H1 (cell line): Measurements from ENCODE around the gene ARHGAP22. TPM values are rescaled to one million over a fixed set of nuclear protein-coding genes. Genes with fewer than 3 reads are reported as not detected.

Source experiments
- CTCF ChIA-PET: fragments of 300-600 bp; sonication (Branson Sonifier 250); formaldehyde crosslinking; loops from one replicate; lab custom pipeline; 2021; ENCODE audit not compliant: partially characterized antibody; lab: Charles Lee
- POLR2A ChIA-PET: fragments of 300-600 bp; sonication (Branson Sonifier 250); formaldehyde crosslinking; loops from one replicate; lab custom pipeline; 2021; ENCODE audit warnings: inconsistent platforms; ENCODE audit not compliant: partially characterized antibody; lab: Charles Lee
- DNase-seq, 2 experiments: peaks; one replicate each; pipeline versions ENCODE4 v3.0.0 to v3.0.0-alpha.2; 2010 to 2022; ENCODE audit warnings: low spot score in 2 of 2, low read depth in 1 of 2, mixed read lengths in 1 of 2
- FAIRE-seq: peaks from 2 replicates; lab custom pipeline; 2011; peaks lifted over from hg19 to GRCh38; lab: Jason Lieb, UNC
- H2AFZ ChIP-seq: 2 replicates; pipeline ENCODE4 v1.8.1; 2012; ENCODE audit warnings: low read length, inconsistent platforms
- H2AK5ac ChIP-seq: 2 replicates; pipeline ENCODE4 v1.6.1; 2013; ENCODE audit warnings: low read depth, low read length
- H2BK120ac ChIP-seq: replicated peaks from 2 replicates; pipeline ENCODE3; 2013; ENCODE audit warnings: low read depth, low read length, inconsistent platforms
- H2BK12ac ChIP-seq: 2 replicates; pipeline ENCODE4 v1.6.1; 2013; ENCODE audit warnings: low read depth, low read length
- H2BK15ac ChIP-seq: 2 replicates; pipeline ENCODE4 v1.6.1; 2013; ENCODE audit warnings: low read length
- H2BK20ac ChIP-seq: 2 replicates; pipeline ENCODE4 v1.6.1; 2013; ENCODE audit warnings: low read length
- H2BK5ac ChIP-seq: 2 replicates; pipeline ENCODE4 v1.6.1; 2013; ENCODE audit warnings: low read depth, low read length
- H3K14ac ChIP-seq: 2 replicates; pipeline ENCODE4 v1.6.1; 2013; ENCODE audit warnings: inconsistent platforms; ENCODE audit not compliant: insufficient read length
- H3K18ac ChIP-seq: 2 replicates; pipeline ENCODE4 v1.6.1; 2013; ENCODE audit warnings: low read length; ENCODE audit errors: extremely low read depth
- H3K23ac ChIP-seq: 2 replicates; pipeline ENCODE4 v1.6.1; 2013; ENCODE audit warnings: inconsistent platforms; ENCODE audit not compliant: insufficient read length
- H3K23me2 ChIP-seq: 2 replicates; pipeline ENCODE4 v1.6.1; 2013; ENCODE audit warnings: low read depth, low read length
- H3K27ac ChIP-seq: 2 replicates; pipeline ENCODE4 v1.6.1; 2011; ENCODE audit warnings: low read depth, low read length, inconsistent platforms
- H3K27me3 ChIP-seq, 4 experiments: replicated peaks in 1 of 4; 1 replicate in 1 of 4; 2 replicates in 3 of 4; pipeline versions ENCODE4 v1.6.1 to v1.8.1; 2011 to 2013; ENCODE audit warnings: low read length in 3 of 4, mild to moderate bottlenecking in 3 of 4, inconsistent platforms in 2 of 4, mixed read lengths in 2 of 4, moderate library complexity in 1 of 4; ENCODE audit not compliant: control insufficient read depth in 3 of 4, insufficient read depth in 3 of 4; ENCODE audit errors: extremely low read depth in 1 of 4
- H3K36me3 ChIP-seq, 4 experiments: 2 replicates each; pipeline versions ENCODE4 v1.6.1 to v1.8.1; 2011 to 2013; ENCODE audit warnings: mild to moderate bottlenecking in 4 of 4, low read length in 3 of 4, moderate library complexity in 2 of 4, control low read depth in 1 of 4, inconsistent platforms in 1 of 4; ENCODE audit not compliant: insufficient read depth in 4 of 4, control insufficient read depth in 2 of 4
- H3K4ac ChIP-seq: replicated peaks from 2 replicates; pipeline ENCODE3; 2013; ENCODE audit warnings: low read length, low read depth, mixed read lengths, inconsistent platforms; ENCODE audit not compliant: insufficient read length
- H3K4me1 ChIP-seq, 4 experiments: replicated peaks in 1 of 4; 1 replicate in 1 of 4; 2 replicates in 3 of 4; pipeline versions ENCODE4 v1.6.1 to v1.8.1; 2011 to 2013; ENCODE audit warnings: low read length in 3 of 4, inconsistent platforms in 2 of 4, mixed read lengths in 1 of 4; ENCODE audit not compliant: insufficient read depth in 4 of 4, control insufficient read depth in 3 of 4
- H3K4me2 ChIP-seq, 2 experiments: 2 replicates each; pipeline versions ENCODE4 v1.6.1 to v1.8.1; 2011 to 2013; ENCODE audit warnings: low read depth in 2 of 2, low read length in 2 of 2, control low read depth in 1 of 2, inconsistent platforms in 1 of 2, mild to moderate bottlenecking in 1 of 2; ENCODE audit not compliant: insufficient read depth in 1 of 2
- H3K4me3 ChIP-seq, 4 experiments: fragments of 200-600, 300-600 bp in 1 of 4; sonication (generic), shearing (Covaris generic), sonication (Bioruptor Twin) in 1 of 4; 2 replicates each; pipeline versions ENCODE4 v1.5.1 to v1.8.1; 2011 to 2016; ENCODE audit warnings: low read length in 4 of 4, low read depth in 3 of 4, control low read depth in 2 of 4, inconsistent platforms in 2 of 4, mild to moderate bottlenecking in 2 of 4, mixed read lengths in 1 of 4, moderate library complexity in 1 of 4; ENCODE audit not compliant: insufficient read depth in 2 of 4; ENCODE audit errors: extremely low read depth in 1 of 4
- H3K56ac ChIP-seq: replicated peaks from 2 replicates; pipeline ENCODE3; 2013; ENCODE audit warnings: low read depth, mild to moderate bottlenecking, mixed read lengths, low read length, inconsistent platforms; ENCODE audit not compliant: insufficient read length
- H3K79me1 ChIP-seq: 2 replicates; pipeline ENCODE4 v1.6.1; 2013; ENCODE audit warnings: low read depth, low read length, control low read depth
- H3K79me2 ChIP-seq, 2 experiments: 2 replicates each; pipeline versions ENCODE4 v1.6.1 to v1.8.1; 2012 to 2013; ENCODE audit warnings: low read length in 2 of 2, mild to moderate bottlenecking in 2 of 2, inconsistent platforms in 1 of 2; ENCODE audit not compliant: insufficient read depth in 2 of 2, control insufficient read depth in 1 of 2
- H3K9ac ChIP-seq, 4 experiments: replicated peaks in 1 of 4; 1 replicate in 1 of 4; 2 replicates in 3 of 4; pipeline versions ENCODE4 v1.6.1 to v1.8.1; 2011 to 2013; ENCODE audit warnings: low read depth in 3 of 4, low read length in 3 of 4, control low read depth in 2 of 4, mild to moderate bottlenecking in 2 of 4, moderate library complexity in 2 of 4, inconsistent platforms in 1 of 4; ENCODE audit errors: extremely low read depth in 1 of 4
- H3K9me3 ChIP-seq, 2 experiments: 2 replicates each; pipeline versions ENCODE4 v1.6.1 to v1.8.1; 2012 to 2013; ENCODE audit warnings: mild to moderate bottlenecking in 2 of 2, moderate library complexity in 2 of 2, control low read depth in 1 of 2, inconsistent platforms in 1 of 2, low read depth in 1 of 2, low read length in 1 of 2, mixed read lengths in 1 of 2; ENCODE audit not compliant: insufficient read depth in 2 of 2
- H4K20me1 ChIP-seq, 2 experiments: replicated peaks in 1 of 2; 2 replicates each; pipeline versions ENCODE3 to v1.8.1; 2011 to 2013; ENCODE audit warnings: inconsistent platforms in 2 of 2, low read length in 2 of 2, mild to moderate bottlenecking in 1 of 2; ENCODE audit not compliant: insufficient read depth in 2 of 2, control insufficient read depth in 1 of 2
- H4K5ac ChIP-seq: 2 replicates; pipeline ENCODE4 v1.6.1; 2013; ENCODE audit warnings: low read length, low read depth, mixed read lengths, inconsistent platforms; ENCODE audit not compliant: insufficient read length
- H4K8ac ChIP-seq: 2 replicates; pipeline ENCODE4 v1.8.0; 2013; ENCODE audit warnings: mild to moderate bottlenecking, moderate library complexity, low read length, inconsistent platforms; ENCODE audit not compliant: insufficient read depth; ENCODE audit errors: extremely low read depth
- H4K91ac ChIP-seq: replicated peaks from 2 replicates; pipeline ENCODE3; 2013; ENCODE audit warnings: low read length, mixed read lengths, inconsistent platforms; ENCODE audit not compliant: insufficient read length
- HDAC6 ChIP-seq: IDR thresholded peaks from one replicate; pipeline ENCODE4 v1.7.1; 2012; ENCODE audit warnings: low read depth, mild to moderate bottlenecking, inconsistent platforms, low read length, moderate library complexity
- RFX5 ChIP-seq: IDR thresholded peaks from 2 replicates; pipeline ENCODE4 v1.6.1; 2011; ENCODE audit warnings: low read depth, low read length, improper control_type of control experiment, borderline replicate concordance
- RNF2 ChIP-seq: fragments of 200-900, 300-1000 bp; sonication (generic); IDR thresholded peaks from 2 replicates; pipeline ENCODE4 v1.7.1; 2016; ENCODE audit warnings: borderline replicate concordance, low read depth, mild to moderate bottlenecking, antibody characterized with exemption, low read length; ENCODE audit not compliant: poor library complexity, severe bottlenecking; ENCODE audit errors: missing control alignments
- SAP30 ChIP-seq: fragments of 300-600 bp; sonication (generic); IDR thresholded peaks from 2 replicates; pipeline ENCODE4 v1.7.1; 2012; ENCODE audit warnings: low read length, moderate library complexity, mild to moderate bottlenecking, inconsistent platforms; ENCODE audit not compliant: insufficient read depth, insufficient replicate concordance
- SP2 ChIP-seq: IDR thresholded peaks from 2 replicates; pipeline ENCODE4 v1.6.1; 2012; ENCODE audit warnings: mild to moderate bottlenecking, low read length, inconsistent platforms
- SRF ChIP-seq: IDR thresholded peaks from 2 replicates; pipeline ENCODE4 v1.6.1; 2011; ENCODE audit warnings: mild to moderate bottlenecking, low read depth, low read length, moderate library complexity
- TBP ChIP-seq: IDR thresholded peaks from 2 replicates; pipeline ENCODE4 v1.6.1; 2011; ENCODE audit warnings: low read depth, low read length, improper control_type of control experiment
- WGBS, 2 experiments: shearing (Covaris generic) in 1 of 2; methylation state at CpG; one replicate each; pipeline versions ENCODE4 v1.1.6 to v1.1.7; 2013 to 2015; ENCODE audit warnings: low lambda C conversion rate in 2 of 2, mixed read lengths in 2 of 2, inconsistent platforms in 1 of 2, low coverage in 1 of 2, missing lambda C conversion rate in 1 of 2; ENCODE audit not compliant: insufficient replicate concordance in 2 of 2, insufficient coverage in 1 of 2, insufficient read length in 1 of 2; ENCODE audit errors: extremely low coverage in 1 of 2, missing lambda C conversion rate in 1 of 2; 5-methylcytosine and 5-hydroxymethylcytosine counted together
- polyA plus RNA-seq, 7 experiments: library from polyadenylated mRNA; depleted of rRNA in 3 of 7; stranded (reverse) in 5 of 7; unstranded in 2 of 7; fragments of >200 nt in 5 of 7; fragments of 200-250 nt in 2 of 7; gene quantifications; 1 replicate in 5 of 7; 2 replicates in 1 of 7; 4 replicates in 1 of 7; pipeline versions ENCODE4 v1.2.1 to v1.2.3, GENCODE V29; 2011 to 2013; ENCODE audit warnings: missing spikeins in 2 of 7, mixed read lengths in 2 of 7
- total RNA-seq: library from RNA; stranded (reverse); fragmentation: NEBNext Ultra II Directional; extraction: Animal tissue kit (Norgen Biotek cat#: 25700); gene quantifications from 2 replicates; pipeline ENCODE4 v1.2.1, GENCODE V29; 2021

ARHGAP22 gene
- total and polyA plus RNA-seq, 2 of the 8 experiments (the other 6 are each of a cell fraction or from before 2014, with no cell fraction given), result 3.6 to 11.2 TPM

DNA sequence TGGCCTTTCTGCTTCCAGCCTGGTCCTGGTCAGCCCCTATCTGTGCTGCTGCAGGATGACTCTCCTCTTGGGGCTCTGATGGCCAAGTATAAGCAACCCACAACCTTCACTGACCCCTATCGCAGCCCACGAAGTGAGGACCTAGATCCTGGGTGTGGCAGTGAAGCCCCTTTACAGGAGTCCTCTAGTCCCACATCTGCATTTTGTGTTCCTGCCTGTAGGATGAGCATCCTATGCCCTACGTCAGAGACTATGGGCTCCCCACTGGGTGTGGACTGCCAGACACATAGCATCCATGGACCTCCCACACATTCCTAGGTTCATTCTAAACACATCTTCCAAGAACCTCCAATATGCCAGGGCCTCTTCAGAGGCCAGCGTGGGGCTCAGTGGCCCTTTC, 29.0 kb downstream of the ARHGAP22 start:
- H3K23me2 ChIP-seq, result no peaks in the 10 kb centered on the region
- no peak overlapping the region for H2AFZ ChIP-seq
- no peaks in the 10 kb centered on the region for H3K27me3 ChIP-seq
- H3K79me1 ChIP-seq, result no peaks in the 10 kb centered on the region
- H3K4me1 ChIP-seq, result no peaks in the 10 kb centered on the region; a peak in 1 of 7 replicates
- no peak overlapping the region for H2BK15ac ChIP-seq
- WGBS, 2 experiments, result 90% methylated on average over 4 of the region's 4 CpGs; no CpG with 5 or more reads in 1 of the 2 experiments
- no peak overlapping the region for H3K23ac ChIP-seq
- no peaks in the 10 kb centered on the region for H3K9me3 ChIP-seq
- no peaks in the 10 kb centered on the region for H3K79me2 ChIP-seq
- H2BK120ac ChIP-seq, result no peak overlapping the region
- H4K20me1 ChIP-seq, result no peaks in the 10 kb centered on the region
- H3K4ac ChIP-seq, result no peak overlapping the region
- H3K36me3 ChIP-seq, result no peaks in the 10 kb centered on the region
- CTCF ChIA-PET, result interaction anchor here (1.5 kb wide), 1 partner anchor 31 kb away, joined by 4 read pairs; no protein-coding TSS in a partner anchor
- no peak overlapping the region for H2BK5ac ChIP-seq
- no peak overlapping the region for H3K56ac ChIP-seq
- H3K27ac ChIP-seq, result no peak overlapping the region
- no peak overlapping the region for H4K8ac ChIP-seq
- no peak overlapping the region for H4K91ac ChIP-seq
- DNase-seq (no peak), FAIRE-seq (no peak)
- H3K18ac ChIP-seq, result no peak overlapping the region
- TF ChIP-seq SAP30, result no peak
- TF ChIP-seq RFX5, result no peak
- no peak for TF ChIP-seq RNF2
- no peak for TF ChIP-seq SP2
- no peak for TF ChIP-seq TBP
- no peak for TF ChIP-seq HDAC6
- TF ChIP-seq SRF, result no peak
- no peak overlapping the region for H3K4me2 ChIP-seq
- no peak overlapping the region for H2BK12ac ChIP-seq
- H2BK20ac ChIP-seq, result no peak overlapping the region
- POLR2A ChIA-PET, result no interaction called here
- no peak overlapping the region for H3K9ac ChIP-seq
- H4K5ac ChIP-seq, result no peak overlapping the region
- no peak overlapping the region for H2AK5ac ChIP-seq
- no peak overlapping the region for H3K4me3 ChIP-seq
- H3K14ac ChIP-seq, result no peak overlapping the region
